Brain microvascular endothelial cell (primary cell): ENCODE data around the gene OR13J1.

Experiments used
- DNase-seq: peaks from one replicate; pipeline ENCODE4 v3.0.0-alpha.2; 2020
- H3K27ac ChIP-seq: fragments of 250-450 bp; sonication (Bioruptor Pico); 2 replicates; pipeline ENCODE4 v1.5.1; 2020; ENCODE audit warnings: mild to moderate bottlenecking, moderate library complexity
- H3K27me3 ChIP-seq: fragments of 250-450 bp; sonication (Bioruptor Pico); replicated peaks from 2 replicates; pipeline ENCODE4 v1.5.1; 2020; ENCODE audit warnings: mild to moderate bottlenecking
- H3K36me3 ChIP-seq: fragments of 250-450 bp; sonication (Bioruptor Pico); replicated peaks from 2 replicates; pipeline ENCODE4 v1.5.1; 2020; ENCODE audit warnings: mild to moderate bottlenecking
- H3K4me3 ChIP-seq: 2 replicates; pipeline ENCODE4 v1.5.1; 2011; ENCODE audit warnings: low read depth, mild to moderate bottlenecking, control low read depth, low read length, moderate library complexity
- in situ Hi-C: cut with HindIII; loops from 2 replicates; pipeline ENCODE4 v1.10.0; 2017; ENCODE audit warnings: low sequenced_read_pairs, low pct_ligation_motif_present
- TF ChIP-seq, protein P1 (sequence below): IDR thresholded peaks from 2 replicates; pipeline ENCODE4 v1.5.1; 2011; ENCODE audit warnings: low read depth, mild to moderate bottlenecking, moderate library complexity, low read length, control low read depth, inconsistent platforms; ENCODE audit errors: missing control alignments

The OR13J1 gene

GRCh38 chr9:35858458-35858857, 11.7 kb downstream of the OR13J1 start:
- in situ Hi-C loops, result no loop called here
- Histone ChIP-seq H3K27me3 (peaks cover 1% of the 10 kb centered on the region), H3K27ac (no peak overlapping the region), H3K4me3 (no peak overlapping the region), H3K36me3 (no peaks in the 10 kb centered on the region)
- no peak for DNase-seq
- TF ChIP-seq, protein P1, sequence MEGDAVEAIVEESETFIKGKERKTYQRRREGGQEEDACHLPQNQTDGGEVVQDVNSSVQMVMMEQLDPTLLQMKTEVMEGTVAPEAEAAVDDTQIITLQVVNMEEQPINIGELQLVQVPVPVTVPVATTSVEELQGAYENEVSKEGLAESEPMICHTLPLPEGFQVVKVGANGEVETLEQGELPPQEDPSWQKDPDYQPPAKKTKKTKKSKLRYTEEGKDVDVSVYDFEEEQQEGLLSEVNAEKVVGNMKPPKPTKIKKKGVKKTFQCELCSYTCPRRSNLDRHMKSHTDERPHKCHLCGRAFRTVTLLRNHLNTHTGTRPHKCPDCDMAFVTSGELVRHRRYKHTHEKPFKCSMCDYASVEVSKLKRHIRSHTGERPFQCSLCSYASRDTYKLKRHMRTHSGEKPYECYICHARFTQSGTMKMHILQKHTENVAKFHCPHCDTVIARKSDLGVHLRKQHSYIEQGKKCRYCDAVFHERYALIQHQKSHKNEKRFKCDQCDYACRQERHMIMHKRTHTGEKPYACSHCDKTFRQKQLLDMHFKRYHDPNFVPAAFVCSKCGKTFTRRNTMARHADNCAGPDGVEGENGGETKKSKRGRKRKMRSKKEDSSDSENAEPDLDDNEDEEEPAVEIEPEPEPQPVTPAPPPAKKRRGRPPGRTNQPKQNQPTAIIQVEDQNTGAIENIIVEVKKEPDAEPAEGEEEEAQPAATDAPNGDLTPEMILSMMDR, result no peak

GRCh38 chr9:35856882-35857281, 13.3 kb downstream of the OR13J1 start:
- Histone ChIP-seq H3K27me3 (peaks cover 1% of the 10 kb centered on the region), H3K27ac (no peak overlapping the region), H3K36me3 (no peaks in the 10 kb centered on the region), H3K4me3 (no peak overlapping the region)
- in situ Hi-C loops, result no loop called here
- TF ChIP-seq, protein P1, result no peak
- DNase-seq, result no peak

GRCh38 chr9:35856206-35856605, 14.0 kb downstream of the OR13J1 start:
- no peak for DNase-seq
- no peak overlapping the region for H3K4me3 ChIP-seq
- in situ Hi-C loops, result no loop called here
- H3K27me3 ChIP-seq, result no peaks in the 10 kb centered on the region
- no peaks in the 10 kb centered on the region for H3K36me3 ChIP-seq
- no peak overlapping the region for H3K27ac ChIP-seq
- TF ChIP-seq, protein P1, result no peak

DNA sequence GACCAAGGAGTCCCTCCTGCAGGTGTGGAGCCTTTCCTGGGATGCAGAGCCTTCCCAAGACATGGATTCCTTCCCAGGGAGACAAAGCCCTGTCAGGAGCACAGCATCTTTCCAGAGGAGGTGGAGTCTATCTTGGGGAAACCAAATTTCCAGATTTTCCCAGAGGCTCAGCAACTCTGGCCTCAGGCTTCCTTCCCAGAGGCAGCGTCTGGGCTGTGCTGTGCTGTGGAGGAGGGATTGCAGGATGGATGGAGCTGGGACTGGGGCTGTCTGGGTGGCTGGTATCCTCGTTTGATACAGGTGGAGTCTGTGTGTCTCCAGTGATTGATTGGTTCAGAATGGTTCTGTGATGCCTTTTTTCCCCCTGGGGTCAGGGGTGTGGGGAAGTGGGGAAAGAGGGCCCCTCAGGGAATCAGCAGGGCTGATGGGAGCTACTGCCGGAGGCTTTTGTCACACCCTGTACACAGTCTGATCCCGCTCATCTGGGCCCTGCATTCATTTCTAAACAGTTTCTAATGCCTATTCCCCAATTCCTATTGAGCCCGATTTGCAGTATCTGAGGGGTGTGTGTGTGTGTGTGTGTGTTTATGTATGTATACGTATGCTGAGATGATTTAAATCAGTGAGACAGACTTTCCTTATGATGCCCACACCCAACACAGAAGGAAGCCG, 16.0 kb downstream of the OR13J1 start:
- TF ChIP-seq, protein P1, result no peak
- Histone ChIP-seq H3K27ac (no peak overlapping the region), H3K27me3 (no peaks in the 10 kb centered on the region), H3K4me3 (no peak overlapping the region), H3K36me3 (no peaks in the 10 kb centered on the region)
- DNase-seq, result no peak
- in situ Hi-C loops, result no loop called here

GRCh38 chr9:35852876-35853865, 17.0 kb downstream of the OR13J1 start:
- in situ Hi-C loops, result no loop called here
- TF ChIP-seq, protein P1, result no peak

More at GRCh38 chr9:35852876-35853865, 17.0 kb downstream of the OR13J1 start:
- Histone ChIP-seq H3K27me3 (no peaks in the 10 kb centered on the region), H3K36me3 (no peaks in the 10 kb centered on the region), H3K27ac (no peak overlapping the region), H3K4me3 (no peak overlapping the region)
- no peak for DNase-seq
